GM19463 (cell line): ENCODE data around the gene PRKCG.

Experiments
- ATAC-seq: cut with Tn5 transposase; IDR thresholded peaks from one replicate; pipeline ENCODE4 v1.9.1; 2021; ENCODE audit warnings: mild to moderate bottlenecking, moderate library complexity; ENCODE audit not compliant: unreplicated experiment

PRKCG gene

GRCh38 chr19:53897459-53897858 is 15.5 kb downstream of the PRKCG start:
- ATAC-seq = no peak

DNA sequence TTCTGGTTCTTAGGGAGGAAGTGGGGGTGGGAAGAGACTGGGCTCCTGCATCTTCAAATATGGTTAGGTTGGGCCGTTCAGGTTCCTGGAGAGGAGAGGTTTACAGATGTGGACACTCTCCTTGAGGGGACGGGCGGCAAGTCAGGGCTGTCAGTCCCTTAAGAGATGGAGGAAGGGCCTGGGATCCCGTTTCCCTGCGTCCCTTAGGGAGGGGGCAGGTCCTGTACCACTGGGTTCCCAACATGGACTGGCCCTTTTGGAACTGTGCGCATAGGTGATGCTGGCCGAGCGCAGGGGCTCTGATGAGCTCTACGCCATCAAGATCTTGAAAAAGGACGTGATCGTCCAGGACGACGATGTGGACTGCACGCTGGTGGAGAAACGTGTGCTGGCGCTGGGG is 16.2 kb downstream of the PRKCG start:
- ATAC-seq = no peak

- ATAC-seq = no peak
Measured at GRCh38 chr19:53898636-53899341, 16.8 kb downstream of the PRKCG start.

DNA sequence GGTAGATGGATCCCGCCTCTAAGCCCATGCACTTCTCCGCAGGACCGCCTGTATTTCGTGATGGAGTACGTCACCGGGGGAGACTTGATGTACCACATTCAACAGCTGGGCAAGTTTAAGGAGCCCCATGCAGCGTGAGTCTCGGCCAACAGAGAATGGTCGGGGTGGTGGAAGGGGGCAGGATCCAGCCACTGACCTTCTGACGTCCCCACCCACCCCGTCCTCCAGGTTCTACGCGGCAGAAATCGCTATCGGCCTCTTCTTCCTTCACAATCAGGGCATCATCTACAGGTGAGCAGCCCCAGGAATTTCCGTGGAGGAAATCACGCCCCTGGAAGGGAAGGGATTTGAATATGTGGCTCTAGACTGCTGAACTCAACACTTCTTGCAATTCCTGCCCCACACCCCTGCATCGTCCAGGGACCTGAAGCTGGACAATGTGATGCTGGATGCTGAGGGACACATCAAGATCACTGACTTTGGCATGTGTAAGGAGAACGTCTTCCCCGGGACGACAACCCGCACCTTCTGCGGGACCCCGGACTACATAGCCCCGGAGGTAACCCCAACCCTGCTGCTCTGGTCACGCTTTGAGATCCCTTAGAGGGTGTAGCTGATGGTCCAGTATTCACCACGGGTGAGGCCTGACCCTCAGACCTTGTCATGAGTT is 18.3 kb downstream of the PRKCG start:
- no peak for ATAC-seq

GRCh38 chr19:53903055-53903680 is 21.2 kb downstream of the PRKCG start:
- ATAC-seq = no peak

GRCh38 chr19:53904909-53905308 is 22.9 kb downstream of the PRKCG start:
- ATAC-seq = no peak

- ATAC-seq = no peak
Measured at GRCh38 chr19:53905787-53906186, 23.8 kb downstream of the PRKCG start.

- ATAC-seq = no peak
Measured at GRCh38 chr19:53906211-53907192, 24.5 kb downstream of the PRKCG start.

GRCh38 chr19:53907193-53907581 is 25.2 kb downstream of the PRKCG start:
- ATAC-seq = no peak

- ATAC-seq = no peak
Measured at GRCh38 chr19:53907690-53908089, 25.7 kb downstream of the PRKCG start.

- peak; percentile 63 for ATAC-seq
Measured at GRCh38 chr19:53908106-53908934, 26.3 kb downstream of the PRKCG start.

DNA sequence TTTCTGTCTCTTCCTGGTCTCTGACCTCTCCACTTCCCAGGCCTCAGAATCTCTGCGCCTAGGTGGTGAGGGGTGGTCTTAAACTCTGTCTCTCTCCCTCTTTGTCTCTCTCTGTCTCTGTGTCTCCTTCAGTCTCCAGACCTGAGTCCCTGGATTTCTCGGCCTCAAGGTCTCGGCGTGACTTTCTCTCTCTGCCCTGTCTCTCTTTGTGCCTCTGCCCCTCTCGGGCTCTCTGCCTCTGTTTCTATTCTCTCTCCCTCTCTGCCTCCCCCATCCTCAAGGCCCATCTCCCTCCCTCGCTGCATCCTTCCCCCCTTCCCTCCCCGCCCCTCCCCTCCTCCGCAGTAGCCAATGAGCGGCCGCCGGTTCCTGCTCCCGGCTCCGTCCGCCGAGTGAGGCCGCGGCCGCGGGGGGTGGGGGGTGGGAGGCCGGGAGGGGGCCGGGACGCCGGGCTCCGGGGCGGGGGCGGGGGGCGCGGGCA is 27.0 kb downstream of the PRKCG start, which contains the start of gene CACNG7:
Gene CACNG7, plus strand, starts transcription at position 344 of the 481 bp plus-strand sequence. CDS start 3,554 bp downstream, outside the sequence.
- ATAC-seq = no peak

GRCh38 chr19:53909471-53910169 is 27.6 kb downstream of the PRKCG start:
- no peak for ATAC-seq

DNA sequence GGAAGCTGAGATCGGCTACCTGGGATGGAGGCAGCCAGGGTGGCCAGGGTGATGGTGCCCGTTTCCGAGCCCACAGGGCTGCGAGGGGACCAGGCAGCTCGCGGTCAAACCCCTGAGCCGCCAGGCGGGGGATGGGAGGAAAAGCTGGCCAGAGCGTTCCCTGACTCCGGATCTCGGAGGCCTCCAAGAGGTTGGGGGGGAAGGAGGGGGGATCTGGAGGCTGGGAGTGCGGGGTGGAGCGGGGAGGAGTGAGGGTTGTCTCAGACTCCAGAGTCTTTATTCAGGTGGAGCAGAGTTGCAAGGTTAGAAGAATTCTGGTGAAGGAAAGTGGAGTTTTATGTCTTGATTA is 28.1 kb downstream of the PRKCG start:
- ATAC-seq = no peak

DNA sequence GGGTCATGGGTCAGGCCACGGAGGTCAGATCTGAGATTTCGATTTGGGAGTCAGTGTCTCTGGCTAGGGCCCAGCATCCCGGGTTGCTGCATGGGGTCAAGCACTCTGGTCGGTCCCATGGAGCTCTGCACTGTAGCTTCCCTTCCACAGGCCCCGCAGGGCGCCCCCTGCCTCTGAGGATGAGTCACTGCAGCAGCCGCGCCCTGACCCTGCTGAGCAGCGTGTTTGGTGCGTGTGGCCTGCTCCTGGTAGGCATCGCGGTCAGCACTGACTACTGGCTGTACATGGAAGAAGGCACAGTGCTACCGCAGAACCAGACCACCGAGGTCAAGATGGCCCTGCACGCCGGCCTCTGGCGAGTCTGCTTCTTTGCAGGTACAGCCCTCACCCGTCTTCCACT is 30.7 kb downstream of the PRKCG start:
- no peak for ATAC-seq

GRCh38 chr19:53915000-53915399 is 33.0 kb downstream of the PRKCG start:
- ATAC-seq = no peak

- no peak for ATAC-seq
Measured at GRCh38 chr19:53916004-53916403, 34.0 kb downstream of the PRKCG start.

GRCh38 chr19:53917356-53917755 is 35.4 kb downstream of the PRKCG start:
- no peak for ATAC-seq

- no peak for ATAC-seq
Measured at GRCh38 chr19:53927739-53928138, 45.7 kb downstream of the PRKCG start.
